ENCODE results near the gene GLDN.

GRCh38 chr15:51386960-51387698 is 45.7 kb downstream of the GLDN start:
- no peak for TF ChIP-seq POLR2A (IDR thresholded peaks at IDR 0.05; ENCODE audit: control extremely low read depth in 1 of 2, low read depth in 2 of 2, low read length in 2 of 2)
- TF ChIP-seq, protein P1, sequence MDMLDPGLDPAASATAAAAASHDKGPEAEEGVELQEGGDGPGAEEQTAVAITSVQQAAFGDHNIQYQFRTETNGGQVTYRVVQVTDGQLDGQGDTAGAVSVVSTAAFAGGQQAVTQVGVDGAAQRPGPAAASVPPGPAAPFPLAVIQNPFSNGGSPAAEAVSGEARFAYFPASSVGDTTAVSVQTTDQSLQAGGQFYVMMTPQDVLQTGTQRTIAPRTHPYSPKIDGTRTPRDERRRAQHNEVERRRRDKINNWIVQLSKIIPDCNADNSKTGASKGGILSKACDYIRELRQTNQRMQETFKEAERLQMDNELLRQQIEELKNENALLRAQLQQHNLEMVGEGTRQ (IDR thresholded peaks at IDR 0.05; ENCODE audit: low read length) = no peak
- TF ChIP-seq, protein P2, sequence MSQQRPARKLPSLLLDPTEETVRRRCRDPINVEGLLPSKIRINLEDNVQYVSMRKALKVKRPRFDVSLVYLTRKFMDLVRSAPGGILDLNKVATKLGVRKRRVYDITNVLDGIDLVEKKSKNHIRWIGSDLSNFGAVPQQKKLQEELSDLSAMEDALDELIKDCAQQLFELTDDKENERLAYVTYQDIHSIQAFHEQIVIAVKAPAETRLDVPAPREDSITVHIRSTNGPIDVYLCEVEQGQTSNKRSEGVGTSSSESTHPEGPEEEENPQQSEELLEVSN (IDR thresholded peaks at IDR 0.05) = no peak
- TF ChIP-seq CBX5 (IDR thresholded peaks at IDR 0.05; ENCODE audit: low read depth, low read length) = no peak
- TF ChIP-seq TEAD4 (IDR thresholded peaks at IDR 0.05; ENCODE audit: low read depth, low read length) = no peak
- TF ChIP-seq SUZ12 (IDR thresholded peaks at IDR 0.05; ENCODE audit: low read length) = no peak
- TF ChIP-seq HDAC2 (IDR thresholded peaks at IDR 0.05; ENCODE audit: borderline replicate concordance in 1 of 2, low read depth in 2 of 2, low read length in 2 of 2) = no peak
- no peak for TF ChIP-seq SP1 (IDR thresholded peaks at IDR 0.05; ENCODE audit: low read depth, low read length)
